HG03097 (cell line): ENCODE measurements around the gene TPCN1.

ENCODE experiments used
- ATAC-seq: cut with Tn5 transposase; IDR thresholded peaks from one replicate; pipeline ENCODE4 v1.9.1; 2021; ENCODE audit not compliant: unreplicated experiment, low FRiP score

Gene TPCN1

GRCh38 chr12:113278141-113278540 lies 56.9 kb downstream of the TPCN1 start:
- no peak for ATAC-seq

GRCh38 chr12:113278633-113279032 lies 57.4 kb downstream of the TPCN1 start:
- no peak for ATAC-seq

GRCh38 chr12:113284751-113285150 lies 63.5 kb downstream of the TPCN1 start:
- ATAC-seq: no peak

DNA sequence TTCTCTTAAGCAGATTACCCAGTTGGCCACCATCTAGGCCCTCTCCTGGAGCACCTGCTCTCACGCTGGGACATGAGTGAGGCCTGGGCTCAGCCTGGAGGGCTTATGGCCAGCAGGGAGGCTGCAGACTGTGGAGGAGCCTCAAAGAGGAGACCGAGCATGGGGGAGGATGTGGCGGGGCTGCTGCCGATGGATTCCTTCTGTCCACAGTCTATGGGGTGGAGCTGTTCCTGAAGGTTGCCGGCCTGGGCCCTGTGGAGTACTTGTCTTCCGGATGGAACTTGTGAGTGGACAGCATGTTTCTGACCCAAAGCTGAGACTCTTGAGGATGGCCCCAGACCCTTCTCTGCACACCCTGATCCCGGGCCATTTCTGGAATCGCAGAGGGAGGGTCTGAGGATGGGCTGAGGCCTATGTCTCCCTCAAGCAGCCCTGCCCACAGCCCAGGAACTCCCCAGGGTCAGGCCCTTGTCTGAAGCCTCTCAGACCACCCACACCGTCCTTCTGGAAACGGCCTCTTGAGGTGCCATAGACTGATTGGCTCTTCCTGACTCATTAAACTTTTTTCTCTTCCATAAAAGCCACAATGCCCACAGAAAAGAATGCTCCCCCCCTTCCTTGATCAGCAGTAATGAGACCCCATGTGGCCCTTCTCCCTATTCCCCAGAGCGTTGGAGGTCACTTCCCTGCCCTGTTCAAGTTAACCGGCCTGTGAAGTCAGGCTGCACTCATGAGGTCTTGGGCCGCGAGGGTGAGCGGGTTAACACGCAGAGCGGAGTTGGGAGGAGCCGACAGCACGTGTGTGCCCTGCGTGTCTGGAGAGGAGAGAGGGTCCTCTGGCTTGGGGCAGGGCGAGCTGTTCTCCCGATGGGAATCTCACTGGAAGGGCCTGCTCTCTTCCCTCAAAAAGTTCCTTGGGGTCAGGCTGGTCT lies 64.7 kb downstream of the TPCN1 start:
- no peak for ATAC-seq

DNA sequence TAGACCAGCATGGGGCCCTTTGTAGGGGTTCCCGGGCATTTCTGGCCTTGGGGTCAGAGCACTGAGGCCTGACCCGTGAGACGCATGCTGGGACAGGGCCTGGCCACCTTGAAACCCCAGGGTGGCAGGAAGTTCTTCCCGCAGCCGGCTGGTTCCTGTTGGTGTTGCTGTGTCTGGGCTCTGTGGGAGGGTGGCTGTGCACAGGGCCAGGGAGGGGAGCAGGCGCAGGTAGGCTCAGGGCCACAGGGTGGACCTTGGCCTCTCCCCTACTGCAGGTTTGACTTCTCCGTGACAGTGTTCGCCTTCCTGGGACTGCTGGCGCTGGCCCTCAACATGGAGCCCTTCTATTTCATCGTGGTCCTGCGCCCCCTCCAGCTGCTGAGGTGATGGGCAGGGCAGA lies 65.4 kb downstream of the TPCN1 start:
- no peak for ATAC-seq

- no peak for ATAC-seq
Measured at GRCh38 chr12:113287146-113287898, 66.1 kb downstream of the TPCN1 start.

DNA sequence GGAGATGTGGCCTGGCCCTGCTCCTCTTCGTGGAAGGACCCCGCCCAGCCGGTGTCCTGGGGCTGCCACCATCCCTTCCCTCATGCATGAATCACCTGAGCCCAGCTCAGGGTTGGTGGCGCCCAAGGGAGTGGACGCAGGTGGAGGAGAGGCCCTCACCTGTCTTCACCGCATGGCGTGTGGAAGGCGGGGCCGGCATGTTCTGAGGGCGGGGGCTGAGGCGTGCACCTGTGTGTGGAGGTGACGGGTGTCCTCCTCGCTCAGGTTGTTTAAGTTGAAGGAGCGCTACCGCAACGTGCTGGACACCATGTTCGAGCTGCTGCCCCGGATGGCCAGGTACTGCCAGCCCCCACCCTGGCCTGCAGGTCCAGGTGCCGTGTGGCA lies 66.6 kb downstream of the TPCN1 start:
- no peak for ATAC-seq

GRCh38 chr12:113289361-113289760 lies 68.1 kb downstream of the TPCN1 start:
- no peak for ATAC-seq

- ATAC-seq: no peak
Measured at GRCh38 chr12:113290506-113290905, 69.2 kb downstream of the TPCN1 start.

DNA sequence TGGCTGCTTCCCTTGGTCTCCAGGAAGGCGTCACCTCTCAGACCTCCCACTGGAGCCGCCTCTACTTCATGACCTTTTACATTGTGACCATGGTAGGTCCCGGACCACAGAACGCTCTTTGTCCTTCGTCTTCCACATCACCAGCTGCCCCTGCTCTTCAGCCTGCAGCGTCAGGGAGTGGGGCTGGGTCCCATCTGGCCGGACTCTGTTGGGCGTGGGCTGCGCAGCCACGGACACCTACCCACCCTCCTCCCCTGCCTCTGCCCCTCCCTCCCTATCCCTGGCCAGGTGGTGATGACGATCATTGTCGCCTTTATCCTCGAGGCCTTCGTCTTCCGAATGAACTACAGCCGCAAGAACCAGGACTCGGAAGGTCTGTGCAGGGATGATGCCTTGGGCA lies 70.3 kb downstream of the TPCN1 start:
- ATAC-seq: no peak

DNA sequence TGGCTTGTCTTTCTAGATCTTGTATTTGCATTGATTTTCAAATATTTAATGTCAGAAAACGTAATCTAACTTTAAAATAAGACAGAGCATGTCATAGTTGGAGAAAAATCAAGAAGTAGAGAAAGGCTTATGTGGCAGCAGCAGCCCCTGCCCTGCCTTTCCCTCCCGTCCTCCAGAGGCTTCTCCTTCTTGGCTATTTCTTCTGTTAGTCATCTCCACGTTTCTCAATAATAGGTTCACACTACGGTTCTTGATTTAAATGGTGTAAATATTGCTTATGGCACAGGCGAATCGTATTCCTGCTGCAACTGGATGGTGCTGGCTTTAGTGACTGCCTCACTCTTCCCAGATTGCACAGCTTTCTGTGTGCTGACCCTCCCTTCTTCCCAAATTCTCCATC lies 70.8 kb downstream of the TPCN1 start:
- ATAC-seq: no peak

- ATAC-seq: no peak
Measured at GRCh38 chr12:113292547-113292946, 71.3 kb downstream of the TPCN1 start.

DNA sequence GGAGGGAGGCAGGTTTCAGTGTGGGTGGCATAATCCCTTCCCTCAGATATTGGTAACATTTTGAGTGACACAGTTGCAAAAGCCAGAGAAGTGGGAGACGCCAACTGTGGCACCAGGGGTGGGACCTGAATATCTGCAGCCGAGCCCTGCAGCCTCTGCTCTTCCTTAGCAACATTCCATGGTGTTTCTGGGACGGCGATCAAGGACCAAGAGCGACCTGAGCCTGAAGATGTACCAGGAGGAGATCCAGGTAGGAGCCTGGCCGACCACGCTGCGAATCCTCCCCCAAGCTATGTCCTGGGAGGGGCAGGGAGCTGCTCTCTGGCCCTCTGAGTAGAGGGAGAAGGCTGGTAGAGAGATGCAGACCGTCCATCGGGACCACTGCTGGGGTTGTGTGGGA lies 71.8 kb downstream of the TPCN1 start:
- ATAC-seq: no peak

- no peak for ATAC-seq
Measured at GRCh38 chr12:113295886-113296556, 74.8 kb downstream of the TPCN1 start.

- ATAC-seq: no peak
Measured at GRCh38 chr12:113296557-113297213, 75.4 kb downstream of the TPCN1 start.

- no peak for ATAC-seq
Measured at GRCh38 chr12:113297214-113297587, 75.9 kb downstream of the TPCN1 start.

- no peak for ATAC-seq
Measured at GRCh38 chr12:113297621-113298471, 76.6 kb downstream of the TPCN1 start.

GRCh38 chr12:113298472-113298817 lies 77.2 kb downstream of the TPCN1 start:
- ATAC-seq: no peak

GRCh38 chr12:113298861-113299545 lies 77.7 kb downstream of the TPCN1 start:
- no peak for ATAC-seq
